Fibroblast of lung (primary cell): Measurements from ENCODE around the gene CTNNA2. TPM values are rescaled to one million over a fixed set of nuclear protein-coding genes. Genes with fewer than 3 reads are reported as not detected.

Experiments
- DNase-seq, 2 donors: peaks; one replicate each; pipeline versions ENCODE4 v3.0.0 to v3.0.0-alpha.2; 2010; ENCODE audit warnings: low read depth in 2 of 2
- H2AFZ ChIP-seq: 2 replicates; pipeline ENCODE4 v1.5.1; 2012; ENCODE audit warnings: low read length, control low read depth, inconsistent platforms
- H3K27ac ChIP-seq: 2 replicates; pipeline ENCODE4 v1.5.1; 2011; ENCODE audit warnings: low read length, control low read depth; ENCODE audit not compliant: insufficient read depth
- H3K27me3 ChIP-seq: 2 replicates; pipeline ENCODE4 v1.5.1; 2011; ENCODE audit warnings: mild to moderate bottlenecking, low read length; ENCODE audit not compliant: control insufficient read depth, insufficient read depth
- H3K36me3 ChIP-seq: 2 replicates; pipeline ENCODE4 v1.5.1; 2011; ENCODE audit warnings: low read length; ENCODE audit not compliant: control insufficient read depth, insufficient read depth
- H3K4me1 ChIP-seq: 2 replicates; pipeline ENCODE4 v1.5.1; 2011; ENCODE audit warnings: low read length; ENCODE audit not compliant: control insufficient read depth, insufficient read depth; ENCODE audit errors: extremely low read depth
- H3K4me2 ChIP-seq: 2 replicates; pipeline ENCODE4 v1.5.1; 2011; ENCODE audit warnings: low read length, control low read depth; ENCODE audit not compliant: insufficient read depth; ENCODE audit errors: extremely low read depth
- H3K4me3 ChIP-seq, 4 experiments: fragments of 200-600 bp in 1 of 4; sonication (generic) in 1 of 4; replicated peaks in 1 of 4; 2 replicates each; pipeline ENCODE4 v1.5.1; 2011 to 2016; ENCODE audit warnings: low read length in 4 of 4, low read depth in 3 of 4, mild to moderate bottlenecking in 3 of 4, control low read depth in 2 of 4, inconsistent platforms in 1 of 4, mixed read lengths in 1 of 4; ENCODE audit not compliant: insufficient read depth in 1 of 4; ENCODE audit errors: control extremely low read depth in 1 of 4
- H3K79me2 ChIP-seq: 2 replicates; pipeline ENCODE4 v1.5.1; 2012; ENCODE audit warnings: mild to moderate bottlenecking, low read length, inconsistent platforms; ENCODE audit not compliant: control insufficient read depth, insufficient read depth
- H3K9ac ChIP-seq: 2 replicates; pipeline ENCODE4 v1.5.1; 2011; ENCODE audit warnings: mild to moderate bottlenecking, low read length, control low read depth; ENCODE audit not compliant: insufficient read depth
- H3K9me3 ChIP-seq: 2 replicates; pipeline ENCODE4 v1.5.1; 2012; ENCODE audit warnings: low read depth, low read length; ENCODE audit not compliant: control insufficient read depth, insufficient read depth
- H4K20me1 ChIP-seq: 2 replicates; pipeline ENCODE4 v1.5.1; 2011; ENCODE audit warnings: low read length; ENCODE audit not compliant: control insufficient read depth, insufficient read depth; ENCODE audit errors: extremely low read depth
- CTCF ChIP-seq, 2 donors: IDR thresholded peaks in 1 of 2; conservative IDR thresholded peaks in 1 of 2; 1 replicate in 1 of 2; 2 replicates in 1 of 2; pipeline ENCODE4 v1.5.1; 2011 to 2012; ENCODE audit warnings: low read length in 2 of 2, control low read depth in 1 of 2, inconsistent platforms in 1 of 2, low read depth in 1 of 2, mild to moderate bottlenecking in 1 of 2
- EZH2 ChIP-seq: IDR thresholded peaks from 2 replicates; pipeline ENCODE4 v1.5.1; 2012; ENCODE audit warnings: low read length, control low read depth, mild to moderate bottlenecking; ENCODE audit errors: missing control alignments
- polyA plus RNA-seq, 2 donors: library from polyadenylated mRNA; depleted of rRNA in 1 of 2; stranded (reverse) in 1 of 2; unstranded in 1 of 2; fragments of >200 nt; gene quantifications; 2 replicates each; pipeline ENCODE4 v1.2.1, GENCODE V29; 2011 to 2012; ENCODE audit warnings: missing spikeins in 1 of 2
- total RNA-seq: library from RNA; depleted of rRNA; stranded (reverse); fragments of >200 nt; gene quantifications from 2 replicates; pipeline ENCODE4 v1.2.1, GENCODE V29; 2014

Gene CTNNA2
- total and polyA plus RNA-seq, 2 donors (not counting 1 experiment from before 2014, with no cell fraction given), result not detected

- Histone ChIP-seq H2AFZ (no peak overlapping the region), H3K4me2 (no peak overlapping the region), H3K9ac (no peak overlapping the region), H3K4me1 (no peaks in the 10 kb centered on the region), H3K79me2 (no peaks in the 10 kb centered on the region), H3K9me3 (no peaks in the 10 kb centered on the region), H3K27me3 (no peaks in the 10 kb centered on the region), H4K20me1 (no peaks in the 10 kb centered on the region), H3K27ac (no peak overlapping the region), H3K4me3 (no peak overlapping the region), H3K36me3 (no peaks in the 10 kb centered on the region)
- no peak for DNase-seq
- TF ChIP-seq EZH2 (no peak), CTCF (conservative IDR thresholded peaks at IDR 0.05 in 1 of 2, IDR thresholded peaks at IDR 0.05 in 1 of 2; ENCODE audit: low read depth in 1 of 2, low read length in 2 of 2) (no peak)
Measured at GRCh38 chr2:79938648-79939047, 425.8 kb downstream of the CTNNA2 start.

- Histone ChIP-seq H3K9ac (no peak overlapping the region), H3K27ac (no peak overlapping the region), H4K20me1 (no peaks in the 10 kb centered on the region), H3K4me3 (no peak overlapping the region), H3K9me3 (no peaks in the 10 kb centered on the region), H3K4me1 (no peaks in the 10 kb centered on the region), H2AFZ (no peak overlapping the region), H3K79me2 (no peaks in the 10 kb centered on the region), H3K27me3 (no peaks in the 10 kb centered on the region), H3K36me3 (no peaks in the 10 kb centered on the region), H3K4me2 (no peak overlapping the region)
- TF ChIP-seq EZH2 (no peak), CTCF (conservative IDR thresholded peaks at IDR 0.05 in 1 of 2, IDR thresholded peaks at IDR 0.05 in 1 of 2; ENCODE audit: low read depth in 1 of 2, low read length in 2 of 2) (no peak)
- no peak for DNase-seq
Measured at GRCh38 chr2:79940364-79940763, 427.5 kb downstream of the CTNNA2 start.

DNA sequence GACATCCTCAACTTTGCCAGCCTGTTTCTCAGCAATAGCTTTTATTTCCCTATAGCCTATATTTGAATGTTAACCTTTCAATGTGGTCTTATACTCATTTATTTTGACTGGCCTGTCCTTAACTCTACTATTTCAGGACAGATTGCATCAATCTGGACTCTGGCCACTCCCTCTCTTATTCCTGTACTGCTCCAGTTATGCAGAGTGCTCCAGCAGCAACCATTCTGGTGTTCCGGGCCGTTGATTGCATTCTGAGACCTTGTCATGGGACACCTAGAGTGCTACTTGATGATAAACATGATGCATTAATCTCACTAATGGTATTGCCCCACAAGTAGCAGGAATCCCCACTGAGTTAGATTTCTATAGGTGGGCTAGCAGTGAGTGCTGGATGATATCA lies 428.3 kb downstream of the CTNNA2 start:
- H3K79me2 ChIP-seq, result no peaks in the 10 kb centered on the region
- no peak overlapping the region for H3K4me3 ChIP-seq
- no peak overlapping the region for H3K4me2 ChIP-seq
- no peak overlapping the region for H2AFZ ChIP-seq
- no peaks in the 10 kb centered on the region for H3K9me3 ChIP-seq
- TF ChIP-seq CTCF (conservative IDR thresholded peaks at IDR 0.05 in 1 of 2, IDR thresholded peaks at IDR 0.05 in 1 of 2; ENCODE audit: low read depth in 1 of 2, low read length in 2 of 2) (no peak), EZH2 (no peak)
- H3K36me3 ChIP-seq, result no peaks in the 10 kb centered on the region
- H4K20me1 ChIP-seq, result no peaks in the 10 kb centered on the region
- H3K27me3 ChIP-seq, result no peaks in the 10 kb centered on the region
- H3K9ac ChIP-seq, result no peak overlapping the region
- H3K27ac ChIP-seq, result no peak overlapping the region
- no peak for DNase-seq
- H3K4me1 ChIP-seq, result no peaks in the 10 kb centered on the region
